ENCODE data around the gene METTL2A.
"Not testable (repeated sequence)": the region's sequence is repeated elsewhere in the genome, so short reads cannot be mapped to it uniquely, and the experiment has no call there.

The METTL2A gene

GRCh38 chr17:62473030-62473982 is 49.6 kb downstream of the METTL2A start:
- not testable (repeated sequence) for DNase-seq

GRCh38 chr17:62477111-62477510 is 53.4 kb downstream of the METTL2A start:
- not testable (repeated sequence) for DNase-seq

DNA sequence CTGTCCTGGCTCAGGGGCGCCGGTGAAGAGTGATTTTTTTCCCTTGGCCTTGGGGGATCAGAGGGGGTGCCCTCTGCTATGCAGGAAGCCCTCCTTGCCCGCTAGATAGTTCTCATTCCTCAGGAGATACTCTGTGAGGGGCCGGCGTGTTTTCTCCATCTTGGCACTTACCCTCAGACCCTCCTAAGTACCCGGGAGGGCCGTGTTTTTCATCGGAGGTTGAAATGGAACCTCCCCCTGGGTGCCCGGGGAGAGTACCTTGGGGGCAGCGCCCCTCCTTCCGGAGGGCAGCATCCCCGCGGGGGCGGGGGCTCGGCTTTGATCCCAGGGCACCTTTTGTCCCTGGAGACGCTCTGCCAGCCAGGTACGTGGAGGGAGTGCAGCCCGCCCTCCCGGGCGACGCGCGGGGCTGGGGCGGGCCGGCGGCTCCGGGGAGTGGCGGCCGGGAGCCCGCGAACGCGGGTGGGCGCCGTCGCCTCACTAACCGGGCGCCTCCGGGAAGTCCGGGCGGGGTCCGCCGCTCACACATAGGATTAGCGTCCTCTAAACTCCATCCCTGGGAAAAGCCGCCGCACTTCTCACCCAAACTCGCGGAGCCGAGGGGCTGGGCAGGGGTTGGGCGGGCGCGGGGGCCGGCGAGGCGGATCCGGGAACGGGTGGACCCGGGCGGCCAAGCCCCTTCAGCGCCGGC is 54.2 kb downstream of the METTL2A start:
- DNase-seq = peak; percentile 31

- peak; percentile 58 for DNase-seq
These were observed 54.8 kb downstream of the METTL2A start, which contains the start of gene TLK2 for GRCh38 chr17:62478424-62478879. TSS of gene TLK2 (plus strand) at chr17:62478825. CDS start at chr17:62481126, 2,301 bp downstream.

- DNase-seq = peak; percentile 54
These were observed 55.4 kb downstream of the METTL2A start for GRCh38 chr17:62478880-62479638.

GRCh38 chr17:62479639-62480258 is 56.1 kb downstream of the METTL2A start:
- not testable (repeated sequence) for DNase-seq

DNA sequence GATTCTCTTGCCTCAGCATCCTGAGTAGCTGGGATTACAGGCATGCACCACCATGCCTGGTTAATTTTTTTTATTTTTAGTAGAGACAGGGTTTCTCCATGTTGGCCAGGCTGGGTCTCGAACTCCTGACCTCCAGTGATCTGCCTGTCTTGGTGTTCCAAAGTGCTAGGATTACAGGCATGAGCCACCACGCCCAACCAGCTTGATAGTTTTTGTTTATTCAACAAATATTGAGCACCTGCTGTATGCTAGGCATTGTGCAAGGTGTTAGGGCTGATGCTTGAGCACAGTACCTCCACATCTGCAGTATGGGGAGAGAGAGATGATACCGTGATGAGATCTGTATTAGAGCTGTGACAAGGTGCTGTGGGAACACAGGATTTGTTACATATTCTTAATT is 58.9 kb downstream of the METTL2A start:
- DNase-seq = not testable (repeated sequence)

GRCh38 chr17:62490990-62491389 is 67.3 kb downstream of the METTL2A start:
- not testable (repeated sequence) for DNase-seq

GRCh38 chr17:62493049-62493655 is 69.5 kb downstream of the METTL2A start:
- DNase-seq = not testable (repeated sequence)

DNA sequence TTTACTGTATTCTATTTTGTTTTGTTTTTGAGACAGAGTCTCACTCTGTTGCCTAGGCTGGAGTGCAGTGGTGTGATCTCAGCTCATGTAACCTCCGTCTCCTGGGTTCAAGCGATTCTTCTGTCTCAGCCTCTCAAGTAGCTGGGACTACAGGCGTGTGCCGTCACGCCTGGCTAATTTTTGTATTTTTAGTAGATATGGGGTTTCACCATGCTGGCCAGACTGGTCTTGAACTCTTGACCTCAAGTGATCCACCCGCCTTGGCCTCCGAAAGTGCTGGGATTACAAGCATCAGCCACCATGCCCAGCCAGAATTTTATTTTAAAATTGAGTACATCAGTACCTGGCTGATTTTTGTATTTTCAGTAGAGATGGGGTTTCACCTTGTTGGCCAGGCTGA is 70.4 kb downstream of the METTL2A start:
- DNase-seq = not testable (repeated sequence)

GRCh38 chr17:62496344-62496743 is 72.6 kb downstream of the METTL2A start:
- DNase-seq = not testable (repeated sequence)

DNA sequence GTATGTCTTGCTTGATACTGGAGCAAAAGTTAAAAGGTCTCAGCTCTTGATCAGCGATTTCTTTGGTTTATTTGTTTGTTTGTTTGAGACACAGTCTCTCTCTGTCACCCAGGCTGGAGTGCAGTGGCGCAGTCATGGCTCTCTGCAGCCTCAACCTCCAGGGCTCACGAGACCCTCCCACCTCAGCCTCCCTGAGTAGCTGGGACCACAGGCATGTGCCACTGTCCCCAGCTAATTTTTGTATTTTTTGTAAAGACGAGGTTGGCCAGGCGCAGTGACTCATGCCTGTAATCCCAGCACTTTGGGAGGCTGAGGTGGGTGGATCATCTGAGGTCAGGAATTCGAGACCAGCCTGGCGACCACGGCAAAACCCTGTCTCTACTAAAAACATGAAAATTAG is 75.1 kb downstream of the METTL2A start:
- not testable (repeated sequence) for DNase-seq
